Testis (tissue), 3 donors: ENCODE measurements around the gene OXT. TPM values are rescaled to one million over a fixed set of nuclear protein-coding genes. Genes with fewer than 3 reads are reported as not detected.
A peak's percentile ranks its signal among the peaks of the same experiment; 100 is the strongest.

Experiments
- DNase-seq: peaks from one replicate; pipeline ENCODE4 v3.0.0-alpha.2; 2019
- H3K27ac ChIP-seq, 2 donors: fragments of 200-600 bp; sonication (generic); one replicate each; pipeline ENCODE4 v1.5.1; 2019
- H3K27me3 ChIP-seq: fragments of 200-600 bp; sonication (generic); one replicate; pipeline ENCODE4 v1.5.1; 2019
- H3K36me3 ChIP-seq: fragments of 200-600 bp; sonication (generic); one replicate; pipeline ENCODE4 v1.5.1; 2017; ENCODE audit warnings: low read depth; ENCODE audit errors: missing control alignments
- H3K4me1 ChIP-seq: fragments of 200-600 bp; sonication (generic); one replicate; pipeline ENCODE4 v1.5.1; 2019
- H3K4me3 ChIP-seq, 2 donors: fragments of 200-600 bp; sonication (generic); one replicate each; pipeline ENCODE4 v1.5.1; 2017 to 2019
- H3K9me3 ChIP-seq: fragments of 200-600 bp; sonication (generic); one replicate; pipeline ENCODE4 v1.5.1; 2017
- CTCF ChIP-seq, 3 experiments: fragments of 450-650 bp in 2 of 3; fragments of 200-600 bp in 1 of 3; sonication (generic) in 1 of 3; IDR thresholded peaks; one replicate each; pipeline ENCODE4 v1.5.1; 2016 to 2019; ENCODE audit warnings: antibody characterized with exemption in 3 of 3, mild to moderate bottlenecking in 2 of 3, moderate library complexity in 1 of 3
- POLR2A ChIP-seq: fragments of 450-650 bp; IDR thresholded peaks from one replicate; pipeline ENCODE4 v1.6.1; 2017; ENCODE audit warnings: antibody characterized with exemption, mild to moderate bottlenecking, moderate library complexity
- WGBS, 2 donors: methylation state at CpG; one replicate each; pipeline ENCODE4 v1.1.5; 2018; 5-methylcytosine and 5-hydroxymethylcytosine counted together
- intact Hi-C: fragments of 100-400 bp; cut with DNase I; formaldehyde crosslinking; loops from one replicate; pipeline ENCODE4 v1.15.1; 2023; ENCODE audit warnings: low total_unique reads
- polyA plus RNA-seq: library from polyadenylated mRNA; stranded (reverse); fragments of 350-450 nt; fragmentation: Illumina TruSeq; extraction: RNeasy Lipid Tissue Mini Kit (QIAGEN cat#74804); gene quantifications from one replicate; pipeline ENCODE4 v1.2.3, GENCODE V29; 2014; ENCODE audit warnings: low read depth, low replicate concordance; ENCODE audit not compliant: insufficient read depth
- total RNA-seq, 2 donors: library from RNA; depleted of rRNA; stranded (reverse); fragments of >200 nt; gene quantifications; one replicate each; pipeline ENCODE4 v1.2.3, GENCODE V29; 2016

OXT gene
- total and polyA plus RNA-seq, 3 donors from 2014 or later: 1.7 to 6.7 (median 3.7) TPM

GRCh38 chr20:3119044-3119443 is 47.6 kb downstream of the OXT start:
- no peaks in the 10 kb centered on the region for H3K36me3 ChIP-seq
- peak overlapping the region in 1 of 2 donors; percentile 53 for H3K27ac ChIP-seq
- TF ChIP-seq POLR2A: no peak
- intact Hi-C loops: no loop called here
- H3K9me3 ChIP-seq: no peaks in the 10 kb centered on the region
- no peaks in the 10 kb centered on the region for H3K27me3 ChIP-seq
- peaks cover 7% of the 10 kb centered on the region for H3K4me1 ChIP-seq
- H3K4me3 ChIP-seq: no peak overlapping the region
- peak; percentile 86 for DNase-seq
- WGBS, 2 donors: 50 to 65% methylated on average over 5 of the region's 5 CpGs

GRCh38 chr20:3121271-3121911 is 50.0 kb downstream of the OXT start:
- H3K36me3 ChIP-seq: no peaks in the 10 kb centered on the region
- 71 to 78% methylated on average over 7 to 11 of the region's 11 CpGs for WGBS, 2 donors
- H3K27me3 ChIP-seq: no peaks in the 10 kb centered on the region
- no peaks in the 10 kb centered on the region for H3K9me3 ChIP-seq
- peaks cover 7% of the 10 kb centered on the region for H3K4me1 ChIP-seq
- TF ChIP-seq CTCF (IDR thresholded peaks at IDR 0.05) (no peak), POLR2A (no peak)
- no peak overlapping the region for H3K4me3 ChIP-seq
- intact Hi-C loops: no loop called here
- no peak for DNase-seq
- H3K27ac ChIP-seq: no peak overlapping the region

Other genes with a start within 250 kb of the OXT start
- 10 to 100 TPM; 46.0 to 51.1 TPM for gene PCED1A, start 231.0 kb upstream of the OXT start, total RNA-seq
- gene PCED1A, start 231.0 kb upstream of the OXT start, polyA plus RNA-seq: 20.8 TPM
- 10 to 100 TPM; 24.3 to 31.4 TPM for gene VPS16, start 230.9 kb upstream of the OXT start, total RNA-seq
- gene VPS16, start 230.9 kb upstream of the OXT start, polyA plus RNA-seq: 27.3 TPM
- 10 to 100 TPM; 52.0 to 68.9 TPM for gene PTPRA, start 198.1 kb upstream of the OXT start, total RNA-seq
- 83.8 TPM for gene PTPRA, start 198.1 kb upstream of the OXT start, polyA plus RNA-seq
- gene GNRH2, start 28.0 kb upstream of the OXT start, total RNA-seq: not detected
- gene GNRH2, start 28.0 kb upstream of the OXT start, polyA plus RNA-seq: 2.6 TPM
- gene MRPS26, start 25.6 kb upstream of the OXT start, total RNA-seq: 10 to 100 TPM; 37.4 to 55.9 TPM
- gene MRPS26, start 25.6 kb upstream of the OXT start, polyA plus RNA-seq: 28.3 TPM
- gene AVP, start 13.1 kb downstream of the OXT start, total RNA-seq: 1 to 10 TPM in 1 of 2 donors, not detected in 1; 1.3 TPM
- not detected for gene AVP, start 13.1 kb downstream of the OXT start, polyA plus RNA-seq
- 10 to 100 TPM; 20.5 to 20.7 TPM for gene FASTKD5, start 88.2 kb downstream of the OXT start, total RNA-seq
- gene FASTKD5, start 88.2 kb downstream of the OXT start, polyA plus RNA-seq: 28.2 TPM
- gene UBOX5, start 88.2 kb downstream of the OXT start, total RNA-seq: 10 to 100 TPM in 1 of 2 donors, 1 to 10 TPM in 1; 9.9 to 10.4 TPM
- gene UBOX5, start 88.2 kb downstream of the OXT start, polyA plus RNA-seq: 9.9 TPM
- gene LZTS3, start 101.9 kb downstream of the OXT start, total RNA-seq: 10 to 100 TPM; 13.9 to 16.8 TPM
- gene LZTS3, start 101.9 kb downstream of the OXT start, polyA plus RNA-seq: 7.2 TPM
- 10 to 100 TPM; 78.9 to 93.8 TPM for gene DDRGK1, start 133.1 kb downstream of the OXT start, total RNA-seq
- 57.2 TPM for gene DDRGK1, start 133.1 kb downstream of the OXT start, polyA plus RNA-seq
- gene ITPA, start 137.9 kb downstream of the OXT start, total RNA-seq: 10 to 100 TPM; 42.2 to 49.8 TPM
- gene ITPA, start 137.9 kb downstream of the OXT start, polyA plus RNA-seq: 36.4 TPM
- gene SLC4A11, start 167.6 kb downstream of the OXT start, total RNA-seq: 10 to 100 TPM in 1 of 2 donors, 1 to 10 TPM in 1; 9.2 to 10.7 TPM
- 10.7 TPM for gene SLC4A11, start 167.6 kb downstream of the OXT start, polyA plus RNA-seq